Ammon's horn (tissue), 1 donor: ENCODE data around the gene HYDIN.
"Not testable (repeated sequence)": the region's sequence is repeated elsewhere in the genome, so short reads cannot be mapped to it uniquely, and the experiment has no call there.

Experiments used
- DNase-seq: peaks from one replicate; pipeline ENCODE4 v3.0.0-alpha.2; 2016; ENCODE audit warnings: low spot score

Gene HYDIN

GRCh38 chr16:71225145-71225544 is 5.4 kb downstream of the HYDIN start:
- DNase-seq = no peak

- DNase-seq = no peak
Observed at GRCh38 chr16:71218306-71218963, 12.1 kb downstream of the HYDIN start.

GRCh38 chr16:71217506-71217905 is 13.0 kb downstream of the HYDIN start:
- DNase-seq = no peak

- no peak for DNase-seq
Observed at GRCh38 chr16:71216714-71217113, 13.8 kb downstream of the HYDIN start.

- DNase-seq = no peak
Observed at GRCh38 chr16:71214746-71215381, 15.7 kb downstream of the HYDIN start.

GRCh38 chr16:71205482-71206131 is 24.9 kb downstream of the HYDIN start:
- peak; percentile 45 for DNase-seq

- no peak for DNase-seq
Observed at GRCh38 chr16:71203631-71204030, 26.9 kb downstream of the HYDIN start.

- DNase-seq = no peak
Observed at GRCh38 chr16:71201556-71201955, 29.0 kb downstream of the HYDIN start.

- no peak for DNase-seq
Observed at GRCh38 chr16:71201054-71201453, 29.5 kb downstream of the HYDIN start.

- DNase-seq = no peak
Observed at GRCh38 chr16:71198408-71198807, 32.1 kb downstream of the HYDIN start.

- DNase-seq = no peak
Observed at GRCh38 chr16:71192387-71192786, 38.1 kb downstream of the HYDIN start.

GRCh38 chr16:71188956-71189712 is 41.4 kb downstream of the HYDIN start:
- DNase-seq = no peak

- DNase-seq = no peak
Observed at GRCh38 chr16:71185347-71185746, 45.2 kb downstream of the HYDIN start.

- DNase-seq = no peak
Observed at GRCh38 chr16:71179569-71179968, 51.0 kb downstream of the HYDIN start.

- DNase-seq = no peak
Observed at GRCh38 chr16:71172481-71173207, 57.9 kb downstream of the HYDIN start.

GRCh38 chr16:71161007-71161406 is 69.5 kb downstream of the HYDIN start:
- not testable (repeated sequence) for DNase-seq

GRCh38 chr16:71157278-71157677 is 73.2 kb downstream of the HYDIN start:
- DNase-seq = not testable (repeated sequence)

- not testable (repeated sequence) for DNase-seq
Observed at GRCh38 chr16:71153329-71153728, 77.2 kb downstream of the HYDIN start.

GRCh38 chr16:71151654-71152053 is 78.9 kb downstream of the HYDIN start:
- DNase-seq = not testable (repeated sequence)

GRCh38 chr16:71143246-71143645 is 87.3 kb downstream of the HYDIN start:
- not testable (repeated sequence) for DNase-seq

GRCh38 chr16:71110565-71110964 is 120.0 kb downstream of the HYDIN start:
- DNase-seq = not testable (repeated sequence)
